HepG2 (cell line): ENCODE measurements around the gene DYNC2LI1. TPM values are rescaled to one million over a fixed set of nuclear protein-coding genes. Genes with fewer than 3 reads are reported as not detected.

Experiments used
- ASH2L ChIP-seq: fragments of 300-600, 200-600 bp; sonication (generic); IDR thresholded peaks from 2 replicates; pipeline ENCODE4 v1.7.0; 2017; ENCODE audit warnings: low read depth, mild to moderate bottlenecking, moderate library complexity, mixed read lengths, low read length; ENCODE audit not compliant: insufficient read length
- KDM3A ChIP-seq: IDR thresholded peaks from 2 replicates; pipeline ENCODE4 v1.6.1; 2018; ENCODE audit warnings: low read depth, missing compliant biosample characterization
- KMT2B ChIP-seq: IDR thresholded peaks from 2 replicates; pipeline ENCODE4 v1.6.1; 2016; ENCODE audit warnings: missing genetic modification reagents, missing compliant biosample characterization
- PPARG ChIP-seq: conservative IDR thresholded peaks from 2 replicates; pipeline ENCODE4 v1.6.1; 2016; ENCODE audit warnings: missing biosample characterization, missing genetic modification reagents
- RARA ChIP-seq: IDR thresholded peaks from 2 replicates; pipeline ENCODE4 v1.6.1; 2016; ENCODE audit warnings: missing genetic modification reagents, missing compliant biosample characterization
- ZNF558 ChIP-seq: sonication (generic); formaldehyde crosslinking; IDR thresholded peaks from 2 replicates; pipeline ENCODE4 v1.9.0; 2022; ENCODE audit warnings: mild to moderate bottlenecking, missing genetic modification reagents, borderline replicate concordance
- ZNF766 ChIP-seq: sonication (generic); formaldehyde crosslinking; IDR thresholded peaks from 2 replicates; pipeline ENCODE4 v1.5.0; 2020; ENCODE audit warnings: missing genetic modification reagents, borderline replicate concordance
- ZNF790 ChIP-seq: sonication (generic); formaldehyde crosslinking; IDR thresholded peaks from 2 replicates; pipeline ENCODE4 v1.8.0; 2022; ENCODE audit warnings: missing genetic modification reagents, mild to moderate bottlenecking, borderline replicate concordance
- polyA plus RNA-seq, 8 experiments: library from polyadenylated mRNA; depleted of rRNA in 3 of 8; stranded (reverse) in 7 of 8; unstranded in 1 of 8; fragments of >200 nt; fragmentation: Illumina TruSeq in 4 of 8; extraction: Trizol in 4 of 8; gene quantifications; 2 replicates each; pipeline versions ENCODE4 v1.2.1 to v1.2.3, GENCODE V29; 2011 to 2016; ENCODE audit warnings: low read depth in 4 of 8, missing spikeins in 1 of 8, mixed read lengths in 1 of 8; ENCODE audit not compliant: insufficient read depth in 1 of 8
- total RNA-seq, 5 experiments: library from RNA; depleted of rRNA; stranded (reverse); fragments of >200 nt; fragmentation: Illumina TruSeq; extraction: Trizol; gene quantifications; 2 replicates each; pipeline ENCODE4 v1.2.3, GENCODE V29; 2016; ENCODE audit warnings: low read depth in 1 of 5
- TF ChIP-seq, protein P1 (sequence below): sonication (generic); formaldehyde crosslinking; IDR thresholded peaks from 2 replicates; pipeline ENCODE4 v1.4.0; 2020; ENCODE audit warnings: mild to moderate bottlenecking, missing genetic modification reagents, borderline replicate concordance
- TF ChIP-seq, protein P2 (sequence below): sonication (generic); formaldehyde crosslinking; IDR thresholded peaks from 2 replicates; pipeline ENCODE4 v1.9.0; 2021; ENCODE audit warnings: mild to moderate bottlenecking, missing genetic modification reagents
- TF ChIP-seq, protein P3 (sequence below): fragments of 450-650 bp; IDR thresholded peaks from 2 replicates; pipeline ENCODE4 v1.6.1; 2016

The DYNC2LI1 gene
- total and polyA plus RNA-seq, 2 of the 13 experiments (the other 11 are each of a cell fraction or from before 2014, with no cell fraction given) = 16.9 to 23.2 TPM

DNA sequence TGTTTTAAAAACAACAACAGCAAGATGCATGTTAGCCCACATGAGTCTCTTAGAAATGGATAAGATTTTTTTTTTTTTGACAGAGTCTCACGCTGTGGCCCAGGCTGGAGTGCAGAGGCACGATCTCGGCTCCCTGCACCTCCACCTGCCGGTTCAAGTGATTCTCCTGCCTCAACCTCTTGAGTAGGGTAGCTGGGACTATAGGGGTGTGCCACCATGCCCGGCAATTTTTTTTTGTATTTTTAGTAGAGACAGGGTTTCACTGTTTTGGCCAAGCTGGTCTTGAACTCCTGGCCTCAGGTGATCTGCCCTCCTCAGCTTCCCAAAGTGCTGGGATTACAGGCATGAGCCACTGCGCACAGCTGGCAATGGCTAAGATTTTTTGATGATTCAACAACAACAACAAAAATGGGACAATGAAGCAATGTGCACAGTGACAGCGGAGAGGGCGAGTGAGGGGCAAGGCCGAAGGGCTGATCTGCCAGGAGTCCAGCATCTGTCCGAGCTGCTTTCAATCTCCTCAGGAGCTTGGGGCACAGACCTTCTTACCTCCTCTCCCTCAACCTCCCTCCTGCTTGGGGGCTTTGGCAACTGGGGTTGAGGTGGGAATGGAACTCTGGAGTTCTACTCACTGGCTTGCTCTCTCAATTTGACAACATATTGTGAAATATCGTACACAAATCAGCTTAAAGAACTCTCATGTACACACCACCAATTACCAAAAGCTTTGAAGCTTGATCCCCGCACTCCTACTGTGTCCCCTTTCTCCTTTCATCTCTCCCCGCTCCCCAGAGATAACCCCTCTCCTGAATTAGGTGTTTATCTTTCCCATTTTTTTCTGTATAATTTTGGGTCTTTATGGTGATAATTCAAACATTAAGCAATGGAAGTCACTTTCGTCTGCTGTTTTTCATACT is 68.4 kb downstream of the DYNC2LI1 start (continued):
- TF ChIP-seq, protein P1, sequence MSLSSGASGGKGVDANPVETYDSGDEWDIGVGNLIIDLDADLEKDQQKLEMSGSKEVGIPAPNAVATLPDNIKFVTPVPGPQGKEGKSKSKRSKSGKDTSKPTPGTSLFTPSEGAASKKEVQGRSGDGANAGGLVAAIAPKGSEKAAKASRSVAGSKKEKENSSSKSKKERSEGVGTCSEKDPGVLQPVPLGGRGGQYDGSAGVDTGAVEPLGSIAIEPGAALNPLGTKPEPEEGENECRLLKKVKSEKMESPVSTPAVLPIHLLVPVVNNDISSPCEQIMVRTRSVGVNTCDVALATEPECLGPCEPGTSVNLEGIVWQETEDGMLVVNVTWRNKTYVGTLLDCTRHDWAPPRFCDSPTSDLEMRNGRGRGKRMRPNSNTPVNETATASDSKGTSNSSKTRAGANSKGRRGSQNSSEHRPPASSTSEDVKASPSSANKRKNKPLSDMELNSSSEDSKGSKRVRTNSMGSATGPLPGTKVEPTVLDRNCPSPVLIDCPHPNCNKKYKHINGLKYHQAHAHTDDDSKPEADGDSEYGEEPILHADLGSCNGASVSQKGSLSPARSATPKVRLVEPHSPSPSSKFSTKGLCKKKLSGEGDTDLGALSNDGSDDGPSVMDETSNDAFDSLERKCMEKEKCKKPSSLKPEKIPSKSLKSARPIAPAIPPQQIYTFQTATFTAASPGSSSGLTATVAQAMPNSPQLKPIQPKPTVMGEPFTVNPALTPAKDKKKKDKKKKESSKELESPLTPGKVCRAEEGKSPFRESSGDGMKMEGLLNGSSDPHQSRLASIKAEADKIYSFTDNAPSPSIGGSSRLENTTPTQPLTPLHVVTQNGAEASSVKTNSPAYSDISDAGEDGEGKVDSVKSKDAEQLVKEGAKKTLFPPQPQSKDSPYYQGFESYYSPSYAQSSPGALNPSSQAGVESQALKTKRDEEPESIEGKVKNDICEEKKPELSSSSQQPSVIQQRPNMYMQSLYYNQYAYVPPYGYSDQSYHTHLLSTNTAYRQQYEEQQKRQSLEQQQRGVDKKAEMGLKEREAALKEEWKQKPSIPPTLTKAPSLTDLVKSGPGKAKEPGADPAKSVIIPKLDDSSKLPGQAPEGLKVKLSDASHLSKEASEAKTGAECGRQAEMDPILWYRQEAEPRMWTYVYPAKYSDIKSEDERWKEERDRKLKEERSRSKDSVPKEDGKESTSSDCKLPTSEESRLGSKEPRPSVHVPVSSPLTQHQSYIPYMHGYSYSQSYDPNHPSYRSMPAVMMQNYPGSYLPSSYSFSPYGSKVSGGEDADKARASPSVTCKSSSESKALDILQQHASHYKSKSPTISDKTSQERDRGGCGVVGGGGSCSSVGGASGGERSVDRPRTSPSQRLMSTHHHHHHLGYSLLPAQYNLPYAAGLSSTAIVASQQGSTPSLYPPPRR (CRISPR knock-in tag) = peak; percentile 84
- TF ChIP-seq ASH2L (peak; percentile 66), ZNF558 (CRISPR knock-in tag) (no peak), RARA (CRISPR knock-in tag) (peak; percentile 56), PPARG (CRISPR knock-in tag) (peak; percentile 60; the same call in 1 of the 2 replicates), KMT2B (CRISPR knock-in tag) (no peak), KDM3A (CRISPR knock-in tag) (no peak), ZNF766 (CRISPR knock-in tag) (peak; percentile 44; the same call in 1 of the 2 replicates), ZNF790 (CRISPR knock-in tag) (no peak)
- TF ChIP-seq, protein P2, sequence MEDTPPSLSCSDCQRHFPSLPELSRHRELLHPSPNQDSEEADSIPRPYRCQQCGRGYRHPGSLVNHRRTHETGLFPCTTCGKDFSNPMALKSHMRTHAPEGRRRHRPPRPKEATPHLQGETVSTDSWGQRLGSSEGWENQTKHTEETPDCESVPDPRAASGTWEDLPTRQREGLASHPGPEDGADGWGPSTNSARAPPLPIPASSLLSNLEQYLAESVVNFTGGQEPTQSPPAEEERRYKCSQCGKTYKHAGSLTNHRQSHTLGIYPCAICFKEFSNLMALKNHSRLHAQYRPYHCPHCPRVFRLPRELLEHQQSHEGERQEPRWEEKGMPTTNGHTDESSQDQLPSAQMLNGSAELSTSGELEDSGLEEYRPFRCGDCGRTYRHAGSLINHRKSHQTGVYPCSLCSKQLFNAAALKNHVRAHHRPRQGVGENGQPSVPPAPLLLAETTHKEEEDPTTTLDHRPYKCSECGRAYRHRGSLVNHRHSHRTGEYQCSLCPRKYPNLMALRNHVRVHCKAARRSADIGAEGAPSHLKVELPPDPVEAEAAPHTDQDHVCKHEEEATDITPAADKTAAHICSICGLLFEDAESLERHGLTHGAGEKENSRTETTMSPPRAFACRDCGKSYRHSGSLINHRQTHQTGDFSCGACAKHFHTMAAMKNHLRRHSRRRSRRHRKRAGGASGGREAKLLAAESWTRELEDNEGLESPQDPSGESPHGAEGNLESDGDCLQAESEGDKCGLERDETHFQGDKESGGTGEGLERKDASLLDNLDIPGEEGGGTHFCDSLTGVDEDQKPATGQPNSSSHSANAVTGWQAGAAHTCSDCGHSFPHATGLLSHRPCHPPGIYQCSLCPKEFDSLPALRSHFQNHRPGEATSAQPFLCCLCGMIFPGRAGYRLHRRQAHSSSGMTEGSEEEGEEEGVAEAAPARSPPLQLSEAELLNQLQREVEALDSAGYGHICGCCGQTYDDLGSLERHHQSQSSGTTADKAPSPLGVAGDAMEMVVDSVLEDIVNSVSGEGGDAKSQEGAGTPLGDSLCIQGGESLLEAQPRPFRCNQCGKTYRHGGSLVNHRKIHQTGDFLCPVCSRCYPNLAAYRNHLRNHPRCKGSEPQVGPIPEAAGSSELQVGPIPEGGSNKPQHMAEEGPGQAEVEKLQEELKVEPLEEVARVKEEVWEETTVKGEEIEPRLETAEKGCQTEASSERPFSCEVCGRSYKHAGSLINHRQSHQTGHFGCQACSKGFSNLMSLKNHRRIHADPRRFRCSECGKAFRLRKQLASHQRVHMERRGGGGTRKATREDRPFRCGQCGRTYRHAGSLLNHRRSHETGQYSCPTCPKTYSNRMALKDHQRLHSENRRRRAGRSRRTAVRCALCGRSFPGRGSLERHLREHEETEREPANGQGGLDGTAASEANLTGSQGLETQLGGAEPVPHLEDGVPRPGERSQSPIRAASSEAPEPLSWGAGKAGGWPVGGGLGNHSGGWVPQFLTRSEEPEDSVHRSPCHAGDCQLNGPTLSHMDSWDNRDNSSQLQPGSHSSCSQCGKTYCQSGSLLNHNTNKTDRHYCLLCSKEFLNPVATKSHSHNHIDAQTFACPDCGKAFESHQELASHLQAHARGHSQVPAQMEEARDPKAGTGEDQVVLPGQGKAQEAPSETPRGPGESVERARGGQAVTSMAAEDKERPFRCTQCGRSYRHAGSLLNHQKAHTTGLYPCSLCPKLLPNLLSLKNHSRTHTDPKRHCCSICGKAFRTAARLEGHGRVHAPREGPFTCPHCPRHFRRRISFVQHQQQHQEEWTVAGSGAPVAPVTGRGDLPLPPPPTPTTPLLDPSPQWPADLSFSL (CRISPR knock-in tag) = 0 out of 2 replicates have a peak, but pooled peaks have one; percentile 48
- TF ChIP-seq, protein P3, sequence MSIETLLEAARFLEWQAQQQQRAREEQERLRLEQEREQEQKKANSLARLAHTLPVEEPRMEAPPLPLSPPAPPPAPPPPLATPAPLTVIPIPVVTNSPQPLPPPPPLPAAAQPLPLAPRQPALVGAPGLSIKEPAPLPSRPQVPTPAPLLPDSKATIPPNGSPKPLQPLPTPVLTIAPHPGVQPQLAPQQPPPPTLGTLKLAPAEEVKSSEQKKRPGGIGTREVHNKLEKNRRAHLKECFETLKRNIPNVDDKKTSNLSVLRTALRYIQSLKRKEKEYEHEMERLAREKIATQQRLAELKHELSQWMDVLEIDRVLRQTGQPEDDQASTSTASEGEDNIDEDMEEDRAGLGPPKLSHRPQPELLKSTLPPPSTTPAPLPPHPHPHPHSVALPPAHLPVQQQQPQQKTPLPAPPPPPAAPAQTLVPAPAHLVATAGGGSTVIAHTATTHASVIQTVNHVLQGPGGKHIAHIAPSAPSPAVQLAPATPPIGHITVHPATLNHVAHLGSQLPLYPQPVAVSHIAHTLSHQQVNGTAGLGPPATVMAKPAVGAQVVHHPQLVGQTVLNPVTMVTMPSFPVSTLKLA = no peak
